GM19463 (cell line): ENCODE data around the gene ANKRD34C.
A peak's percentile ranks its signal among the peaks of the same experiment; 100 is the strongest.
"Not testable (repeated sequence)": the region's sequence is repeated elsewhere in the genome, so short reads cannot be mapped to it uniquely, and the experiment has no call there.

Experiments
- ATAC-seq: cut with Tn5 transposase; IDR thresholded peaks from one replicate; pipeline ENCODE4 v1.9.1; 2021; ENCODE audit warnings: mild to moderate bottlenecking, moderate library complexity; ENCODE audit not compliant: unreplicated experiment

The ANKRD34C gene

GRCh38 chr15:79310985-79311900 lies 28.7 kb downstream of the ANKRD34C start, which contains the start of gene TMED3:
TSS of gene TMED3 (plus strand) at chr15:79311112. CDS start at chr15:79311250, 138 bp downstream.
- ATAC-seq = peak; percentile 94

- no peak for ATAC-seq
Observed at GRCh38 chr15:79311901-79312553, 29.5 kb downstream of the ANKRD34C start.

- no peak for ATAC-seq
Observed at GRCh38 chr15:79314186-79314585, 31.7 kb downstream of the ANKRD34C start.

- no peak for ATAC-seq
Observed at GRCh38 chr15:79314811-79315210, 32.3 kb downstream of the ANKRD34C start.

- no peak for ATAC-seq
Observed at GRCh38 chr15:79315623-79316328, 33.3 kb downstream of the ANKRD34C start.

- ATAC-seq = no peak
Observed at GRCh38 chr15:79316864-79317263, 34.3 kb downstream of the ANKRD34C start.

GRCh38 chr15:79319973-79320372 lies 37.5 kb downstream of the ANKRD34C start:
- not testable (repeated sequence) for ATAC-seq

GRCh38 chr15:79321876-79322275 lies 39.4 kb downstream of the ANKRD34C start:
- ATAC-seq = no peak

- ATAC-seq = no peak
Observed at GRCh38 chr15:79322306-79322705, 39.8 kb downstream of the ANKRD34C start.

- ATAC-seq = no peak
Observed at GRCh38 chr15:79322945-79323344, 40.4 kb downstream of the ANKRD34C start.

GRCh38 chr15:79329171-79329611 lies 46.7 kb downstream of the ANKRD34C start:
- ATAC-seq = no peak
